VCaP (cell line): ENCODE measurements around the gene RBBP8.

Experiments used
- H3K27ac ChIP-seq: fragments of 450-650 bp; 2 replicates; pipeline ENCODE4 v1.5.1; 2017
- TF ChIP-seq, protein P1 (sequence below): fragments of 450-650 bp; conservative IDR thresholded peaks from 2 replicates; pipeline ENCODE4 v1.5.1; 2017; ENCODE audit warnings: mild to moderate bottlenecking, moderate library complexity

RBBP8 gene

DNA sequence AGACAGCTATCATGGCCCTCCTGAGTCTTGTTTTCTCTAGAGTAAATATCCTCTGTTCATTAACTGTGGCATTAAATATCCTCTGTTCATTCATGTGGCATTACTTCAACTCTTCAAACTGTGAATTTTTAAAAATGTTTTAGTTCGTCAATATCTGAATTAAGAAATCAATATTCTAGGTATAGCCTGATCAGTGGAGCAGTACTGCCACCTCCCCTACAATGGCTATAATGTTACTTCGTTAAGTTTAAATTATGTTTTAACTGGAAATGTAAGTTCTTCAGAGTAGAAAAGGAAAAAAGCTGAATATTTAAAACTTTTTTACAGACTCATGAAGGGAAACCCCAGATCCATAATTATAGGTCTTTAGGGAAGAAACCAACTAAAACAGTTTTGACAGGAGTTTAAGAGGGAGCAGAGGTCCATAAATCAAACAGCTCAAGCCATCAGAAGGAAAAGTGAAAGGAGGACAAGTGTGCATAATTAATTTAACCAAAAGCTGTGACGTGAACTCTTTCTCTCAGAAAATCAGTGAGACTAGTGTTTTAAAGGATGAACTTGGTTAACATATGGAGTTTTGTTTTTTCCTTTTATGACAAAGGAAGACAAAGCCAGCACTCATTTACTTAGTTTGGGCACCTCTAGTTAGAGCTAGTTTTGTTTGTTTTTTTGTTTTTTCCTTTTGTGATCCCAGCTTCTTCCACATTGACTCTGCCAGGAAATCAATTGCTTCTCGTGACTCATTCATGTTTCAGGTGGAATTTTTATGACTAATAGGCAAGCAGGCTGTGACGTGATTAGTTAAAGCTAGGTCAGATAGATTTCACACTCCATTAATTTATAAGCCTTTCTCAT, 44.9 kb downstream of the RBBP8 start:
- TF ChIP-seq, protein P1, sequence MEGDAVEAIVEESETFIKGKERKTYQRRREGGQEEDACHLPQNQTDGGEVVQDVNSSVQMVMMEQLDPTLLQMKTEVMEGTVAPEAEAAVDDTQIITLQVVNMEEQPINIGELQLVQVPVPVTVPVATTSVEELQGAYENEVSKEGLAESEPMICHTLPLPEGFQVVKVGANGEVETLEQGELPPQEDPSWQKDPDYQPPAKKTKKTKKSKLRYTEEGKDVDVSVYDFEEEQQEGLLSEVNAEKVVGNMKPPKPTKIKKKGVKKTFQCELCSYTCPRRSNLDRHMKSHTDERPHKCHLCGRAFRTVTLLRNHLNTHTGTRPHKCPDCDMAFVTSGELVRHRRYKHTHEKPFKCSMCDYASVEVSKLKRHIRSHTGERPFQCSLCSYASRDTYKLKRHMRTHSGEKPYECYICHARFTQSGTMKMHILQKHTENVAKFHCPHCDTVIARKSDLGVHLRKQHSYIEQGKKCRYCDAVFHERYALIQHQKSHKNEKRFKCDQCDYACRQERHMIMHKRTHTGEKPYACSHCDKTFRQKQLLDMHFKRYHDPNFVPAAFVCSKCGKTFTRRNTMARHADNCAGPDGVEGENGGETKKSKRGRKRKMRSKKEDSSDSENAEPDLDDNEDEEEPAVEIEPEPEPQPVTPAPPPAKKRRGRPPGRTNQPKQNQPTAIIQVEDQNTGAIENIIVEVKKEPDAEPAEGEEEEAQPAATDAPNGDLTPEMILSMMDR: no peak
- H3K27ac ChIP-seq: no peak overlapping the region

DNA sequence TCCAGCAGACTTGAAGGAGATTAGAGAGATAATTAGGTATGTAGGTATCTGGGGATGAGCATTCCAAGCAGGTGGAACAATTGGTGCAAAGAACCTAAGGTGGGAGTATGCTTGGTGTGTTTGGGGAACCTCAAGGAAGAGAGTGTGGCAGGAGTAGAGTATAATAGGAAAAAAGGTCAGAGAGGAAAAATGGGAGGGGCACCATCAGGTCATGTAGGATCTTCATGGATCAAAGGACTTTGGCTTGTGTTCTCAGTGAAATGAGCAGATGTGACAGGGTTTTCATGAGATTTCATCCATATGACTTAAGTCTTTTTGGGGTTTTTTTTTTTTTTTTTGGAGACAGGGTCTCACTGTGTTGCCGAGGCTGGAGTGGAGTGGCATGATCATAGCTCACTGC, 47.3 kb downstream of the RBBP8 start:
- no peak overlapping the region for H3K27ac ChIP-seq
- TF ChIP-seq, protein P1: no peak

DNA sequence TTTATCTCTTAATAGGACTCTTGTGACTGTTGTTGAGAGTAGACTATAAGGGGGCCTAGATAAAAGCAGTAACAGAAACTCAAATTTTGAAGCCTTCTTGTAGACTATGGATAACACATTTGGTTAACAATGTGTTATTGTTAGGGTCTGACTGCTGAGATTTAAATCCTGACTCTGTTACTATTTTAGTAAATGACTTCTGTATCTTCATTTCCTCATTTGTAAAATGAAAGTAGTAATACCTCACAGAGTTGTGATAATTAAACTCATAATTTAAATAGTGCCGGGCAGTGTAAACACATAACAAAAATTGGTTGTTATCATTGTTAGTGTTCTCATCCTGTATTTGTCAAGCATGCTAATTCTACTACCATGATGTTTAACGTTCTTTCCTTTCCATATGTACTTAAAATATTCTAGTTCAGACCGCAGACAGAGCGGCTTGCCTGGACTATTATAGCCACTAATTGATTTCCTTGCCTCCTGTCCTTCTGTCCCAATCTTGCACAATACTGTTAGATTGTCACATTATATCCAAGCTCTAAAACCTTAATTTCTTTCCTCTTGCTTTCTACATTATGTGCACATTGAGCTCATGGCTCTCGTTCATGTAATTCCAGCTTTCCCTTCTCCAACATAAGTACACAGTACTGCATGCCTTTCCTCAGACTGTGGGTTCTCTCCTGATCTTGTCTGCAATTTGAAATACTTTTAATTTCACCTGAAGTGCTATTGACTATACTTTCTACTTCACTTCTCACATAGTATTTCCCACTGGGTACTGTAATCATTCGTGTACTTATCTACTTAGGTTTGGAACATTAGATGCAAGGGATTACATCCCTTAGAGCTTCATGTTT, 48.4 kb downstream of the RBBP8 start:
- TF ChIP-seq, protein P1: no peak
- peak overlapping the region; percentile 32 for H3K27ac ChIP-seq

DNA sequence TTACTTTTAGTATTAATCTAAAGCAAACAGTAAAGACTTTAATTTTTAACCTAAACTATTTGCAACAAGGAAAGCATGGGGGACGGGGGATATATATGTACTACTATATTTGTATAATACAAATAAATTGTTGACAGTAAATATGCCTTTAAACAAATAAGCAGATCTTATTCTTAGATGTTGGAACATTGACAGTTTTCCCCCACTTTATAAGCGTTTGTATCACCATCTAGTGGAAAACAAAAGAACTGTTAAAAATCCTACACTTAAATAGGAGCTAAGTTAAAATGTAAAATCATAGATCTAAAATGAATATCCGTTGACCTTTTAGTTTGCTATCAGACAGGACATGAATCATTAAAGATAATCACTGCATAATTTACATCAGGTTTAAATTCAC, 50.0 kb downstream of the RBBP8 start:
- TF ChIP-seq, protein P1: peak; percentile 74
- no peak overlapping the region for H3K27ac ChIP-seq

DNA sequence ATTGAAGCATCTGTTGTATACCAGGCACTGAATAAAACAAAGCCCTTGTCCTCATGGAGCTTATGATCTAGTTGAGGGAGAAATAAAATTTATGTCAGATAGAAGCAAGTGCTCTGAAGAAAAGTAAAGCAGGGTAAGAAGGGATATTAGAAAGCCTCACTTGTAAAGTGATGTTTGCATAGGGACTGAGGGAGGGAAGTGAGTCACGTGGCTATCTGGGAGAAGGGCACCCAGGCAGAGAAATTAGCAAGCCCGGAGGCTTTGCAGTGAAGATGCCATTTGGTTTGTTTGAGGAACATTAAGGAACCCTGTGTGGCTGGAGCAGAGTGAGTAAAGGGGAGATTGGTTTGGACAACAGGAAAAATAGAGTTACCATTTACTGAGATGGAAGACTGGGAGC, 52.1 kb downstream of the RBBP8 start:
- no peak overlapping the region for H3K27ac ChIP-seq
- TF ChIP-seq, protein P1: no peak

DNA sequence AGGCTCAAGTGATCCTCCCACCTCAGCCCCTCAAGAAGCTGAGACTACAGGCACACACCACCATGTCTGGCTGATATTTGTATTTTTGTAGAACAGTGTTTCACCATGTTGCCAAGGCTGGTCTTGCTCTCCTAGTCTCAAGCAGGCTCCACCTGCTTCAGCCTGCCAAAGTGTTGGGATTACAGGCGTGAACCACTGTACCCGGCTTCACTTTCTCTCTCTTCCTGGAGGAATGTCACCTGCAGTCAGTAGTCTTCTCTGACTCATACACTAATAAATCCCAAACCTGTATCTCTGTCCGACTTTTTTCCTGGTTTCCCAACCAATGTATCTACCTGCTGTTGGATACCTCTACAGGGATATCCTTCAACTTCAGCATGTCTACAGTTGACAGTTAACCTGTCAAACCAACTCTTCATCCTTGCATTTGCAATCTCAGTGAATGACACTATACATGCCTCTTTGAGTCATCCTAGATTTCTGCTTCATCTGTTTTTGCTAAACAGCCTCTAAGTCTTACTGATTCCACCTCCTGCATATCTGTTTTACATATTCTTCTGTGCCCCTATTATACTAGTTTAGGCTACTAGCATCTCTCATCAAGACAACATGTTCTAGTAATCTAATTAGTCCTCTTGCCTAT, 54.5 kb downstream of the RBBP8 start:
- TF ChIP-seq, protein P1: no peak
- no peak overlapping the region for H3K27ac ChIP-seq

DNA sequence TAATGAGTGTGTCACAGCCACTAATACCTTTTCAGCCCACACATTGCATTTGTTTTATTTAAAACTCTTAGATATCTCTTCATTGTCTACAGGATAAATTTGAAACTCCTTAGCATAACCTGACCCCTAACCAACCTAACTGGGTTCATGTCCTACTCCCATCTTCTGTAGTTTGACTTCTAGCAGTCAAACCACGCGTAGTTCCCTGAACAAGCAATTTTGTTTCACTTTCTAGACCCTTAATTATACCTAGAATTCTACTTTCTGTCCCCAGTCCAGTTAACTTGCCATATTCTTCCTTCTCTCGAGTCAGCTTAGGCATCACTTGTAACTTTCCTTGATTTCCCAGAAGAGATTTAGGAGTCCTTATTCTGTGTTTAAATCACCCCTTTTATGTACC, 55.1 kb downstream of the RBBP8 start:
- TF ChIP-seq, protein P1: no peak
- H3K27ac ChIP-seq: no peak overlapping the region
